BJ (cell line): ENCODE measurements around the gene MARCHF5. TPM values are rescaled to one million over a fixed set of nuclear protein-coding genes. Genes with fewer than 3 reads are reported as not detected.
"Not testable (repeated sequence)": the region's sequence is repeated elsewhere in the genome, so short reads cannot be mapped to it uniquely, and the experiment has no call there.

Experiments
- CTCF ChIA-PET: fragments of 350-600 bp; formaldehyde crosslinking; extraction: SDS; loops from one replicate; lab custom pipeline; 2021; ENCODE audit warnings: antibody characterized with exemption, inconsistent platforms; lab: Yijun Ruan, JAX
- POLR2A ChIA-PET: fragments of 300-600 bp; sonication (Branson Sonifier 250); formaldehyde crosslinking; extraction: SDS; loops from one replicate; lab custom pipeline; 2021; ENCODE audit warnings: antibody characterized with exemption; lab: Charles Lee
- DNase-seq: peaks from one replicate; pipeline ENCODE4 v3.0.0-alpha.2; 2011; ENCODE audit warnings: low read depth
- H3K27me3 ChIP-seq: 2 replicates; pipeline ENCODE4 v1.6.0; 2011; ENCODE audit warnings: low read length; ENCODE audit not compliant: control insufficient read depth, insufficient read depth
- H3K36me3 ChIP-seq: 2 replicates; pipeline ENCODE4 v1.5.1; 2011; ENCODE audit warnings: low read length; ENCODE audit not compliant: control insufficient read depth, insufficient read depth
- H3K4me3 ChIP-seq: 2 replicates; pipeline ENCODE4 v1.5.1; 2011; ENCODE audit warnings: low read depth, mild to moderate bottlenecking, control low read depth, low read length
- CTCF ChIP-seq: IDR thresholded peaks from 2 replicates; pipeline ENCODE4 v1.5.1; 2011; ENCODE audit warnings: low read depth, mild to moderate bottlenecking, control low read depth, inconsistent platforms, low read length, moderate library complexity; ENCODE audit not compliant: insufficient read depth
- polyA plus RNA-seq: library from polyadenylated mRNA; depleted of rRNA; stranded (reverse); fragments of >200 nt; gene quantifications from 2 replicates; pipeline ENCODE4 v1.2.3, GENCODE V29; 2011

The MARCHF5 gene
- polyA plus RNA-seq, 1 experiment, result 13.1 TPM

- peak; percentile 14 for DNase-seq
- no peaks in the 10 kb centered on the region for H3K27me3 ChIP-seq
- POLR2A ChIA-PET, result no interaction called here
- no peak overlapping the region for H3K4me3 ChIP-seq
- H3K36me3 ChIP-seq, result no peaks in the 10 kb centered on the region; the same call in 1 of the 2 replicates
- TF ChIP-seq CTCF, result no peak
- CTCF ChIA-PET, result no interaction called here
Observed at GRCh38 chr10:92342796-92343195, 51.8 kb downstream of the MARCHF5 start.

- POLR2A ChIA-PET, CTCF ChIA-PET, DNase-seq, H3K27me3 ChIP-seq, H3K36me3 ChIP-seq, H3K4me3 ChIP-seq: not testable (repeated sequence)
Observed at GRCh38 chr10:92345575-92345974, 54.6 kb downstream of the MARCHF5 start.

GRCh38 chr10:92347035-92347676, 56.2 kb downstream of the MARCHF5 start:
- DNase-seq, H3K36me3 ChIP-seq, H3K4me3 ChIP-seq, H3K27me3 ChIP-seq, POLR2A ChIA-PET: not testable (repeated sequence)
- CTCF ChIA-PET, result interaction anchor here (1.6 kb wide), 1 partner anchor 72 kb away, joined by 4 read pairs; no protein-coding TSS in a partner anchor

- Histone ChIP-seq H3K27me3 (no peaks in the 10 kb centered on the region), H3K36me3 (peaks cover 2% of the 10 kb centered on the region), H3K4me3 (no peak overlapping the region)
- CTCF ChIA-PET, result no interaction called here
- no peak for DNase-seq
- POLR2A ChIA-PET, result no interaction called here
- no peak for TF ChIP-seq CTCF
Observed at GRCh38 chr10:92350411-92350810, 59.4 kb downstream of the MARCHF5 start.

- no peak for DNase-seq
- CTCF ChIA-PET, result no interaction called here
- H3K27me3 ChIP-seq, result no peaks in the 10 kb centered on the region
- H3K4me3 ChIP-seq, result no peak overlapping the region
- no peak for TF ChIP-seq CTCF
- no peaks in the 10 kb centered on the region; the same call in none of the 2 replicates for H3K36me3 ChIP-seq
- POLR2A ChIA-PET, result no interaction called here
Observed at GRCh38 chr10:92354587-92354986, 63.6 kb downstream of the MARCHF5 start.

GRCh38 chr10:92356041-92356440, 65.1 kb downstream of the MARCHF5 start:
- Histone ChIP-seq H3K36me3 (no peaks in the 10 kb centered on the region), H3K4me3 (no peak overlapping the region), H3K27me3 (no peaks in the 10 kb centered on the region)
- no peak for TF ChIP-seq CTCF
- CTCF ChIA-PET, result interaction anchor here (1.1 kb wide), 1 partner anchor 13 kb away, joined by 3 read pairs; no protein-coding TSS in a partner anchor
- DNase-seq, result no peak
- POLR2A ChIA-PET, result no interaction called here
